ENCODE results near the gene BATF3.

- TF ChIP-seq CTCF (IDR thresholded peaks at IDR 0.05) (no peak), POLR2A (IDR thresholded peaks at IDR 0.05) (no peak), POLR2AphosphoS5 (IDR thresholded peaks at IDR 0.05; ENCODE audit: insufficient read depth in 1 of 2, low read depth in 1 of 2) (no peak)
These were observed 30.0 kb downstream of the BATF3 start for GRCh38 chr1:212669600-212669999.

Measured in vagina (tissue), 2 donors.